ENCODE data around the gene OSER1.
"Not testable (repeated sequence)": the region's sequence is repeated elsewhere in the genome, so short reads cannot be mapped to it uniquely, and the experiment has no call there.

OSER1 gene

DNA sequence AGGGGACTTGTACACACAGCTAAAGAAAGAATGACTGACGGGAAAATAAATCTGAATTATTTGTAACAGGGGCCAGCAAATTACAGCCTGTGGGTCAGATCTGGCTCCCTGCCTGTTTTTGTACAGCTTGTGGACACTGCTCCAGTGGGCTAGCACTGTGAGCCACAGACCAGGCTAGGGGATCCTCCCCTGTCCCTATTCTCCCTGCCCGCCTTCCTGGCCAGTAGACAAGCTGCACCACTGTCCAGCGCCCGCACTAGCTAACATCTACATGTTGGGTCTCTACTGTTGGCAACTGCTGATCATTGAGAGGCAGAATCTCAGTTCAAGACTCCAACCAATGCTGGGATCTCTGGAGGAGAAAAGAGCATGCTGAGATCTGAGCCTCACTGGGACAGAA is 10.7 kb downstream of the OSER1 start:
- DNase-seq: no peak

DNA sequence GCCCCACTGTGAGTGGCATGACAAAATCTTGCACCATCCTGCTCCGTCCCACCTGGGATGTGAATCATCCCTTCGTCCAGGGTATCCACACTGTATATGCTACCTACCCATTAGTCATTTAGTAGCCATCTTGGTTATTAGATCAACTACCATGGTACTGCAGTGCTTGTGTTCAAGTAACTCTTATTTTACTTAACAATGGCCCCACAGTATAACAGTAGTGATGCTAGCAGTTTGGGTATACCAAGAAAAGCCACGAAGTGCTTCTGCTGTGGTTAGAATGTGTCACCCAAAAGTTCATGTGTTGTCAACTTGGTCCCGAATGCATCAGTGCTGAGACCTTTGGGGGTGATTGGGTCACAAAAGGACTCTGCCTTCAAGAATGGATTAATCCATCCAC is 11.7 kb downstream of the OSER1 start:
- DNase-seq: peak; percentile 36

DNA sequence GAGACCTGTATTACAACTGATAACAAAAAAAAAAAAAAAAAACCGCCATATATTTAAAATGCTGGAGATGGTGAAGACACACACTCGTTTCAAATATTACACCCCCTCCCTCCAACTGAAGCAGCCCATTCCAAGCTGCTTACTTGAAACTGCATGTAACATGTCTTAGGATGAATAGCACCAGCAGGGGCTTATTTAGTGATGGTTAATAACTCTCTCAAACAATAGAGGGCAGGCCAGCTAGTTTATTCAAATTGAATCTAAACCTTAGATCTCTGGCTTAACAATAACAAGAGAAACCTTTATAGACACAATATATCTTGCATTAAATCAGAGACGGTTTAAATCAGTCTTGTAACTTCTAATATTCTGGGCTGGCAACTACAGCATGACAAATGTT is 14.3 kb downstream of the OSER1 start:
- DNase-seq: no peak

DNA sequence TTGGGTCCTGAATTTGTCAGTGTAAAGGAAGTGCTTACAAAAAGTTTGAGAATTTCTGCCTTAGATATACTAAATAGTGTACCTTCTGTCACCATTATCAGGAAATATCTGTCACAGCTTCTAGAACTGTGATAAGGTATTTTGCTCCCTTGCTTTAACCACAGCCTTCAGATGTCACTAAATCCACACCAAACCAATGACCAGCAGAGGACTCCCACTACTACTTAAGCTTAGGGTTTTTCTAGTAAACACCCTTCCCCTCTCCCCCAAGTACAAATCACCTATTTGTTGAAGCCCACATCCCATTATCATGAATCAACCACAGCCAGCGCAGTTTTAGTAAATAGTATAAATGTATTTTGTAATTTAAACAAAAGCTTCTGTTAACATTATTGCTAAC is 15.0 kb downstream of the OSER1 start:
- DNase-seq: no peak

DNA sequence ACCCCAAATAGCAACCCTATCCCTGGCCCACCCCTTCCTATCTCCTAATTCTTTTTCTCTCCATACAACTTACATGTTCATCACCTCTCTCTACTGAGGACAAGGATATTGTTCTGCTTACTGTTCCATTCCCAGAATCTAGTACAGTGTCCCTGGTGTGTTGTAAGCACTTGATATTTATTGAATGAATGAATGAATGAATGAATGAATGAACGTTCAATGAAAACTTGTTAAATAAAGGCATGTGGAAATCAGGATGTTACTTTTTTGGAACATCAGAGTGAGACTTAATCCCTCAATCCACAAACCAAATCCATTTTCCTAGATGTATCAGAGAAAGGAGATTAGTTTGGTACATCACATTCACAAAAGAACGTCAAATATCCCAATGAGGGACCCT is 16.8 kb downstream of the OSER1 start:
- no peak for DNase-seq

DNA sequence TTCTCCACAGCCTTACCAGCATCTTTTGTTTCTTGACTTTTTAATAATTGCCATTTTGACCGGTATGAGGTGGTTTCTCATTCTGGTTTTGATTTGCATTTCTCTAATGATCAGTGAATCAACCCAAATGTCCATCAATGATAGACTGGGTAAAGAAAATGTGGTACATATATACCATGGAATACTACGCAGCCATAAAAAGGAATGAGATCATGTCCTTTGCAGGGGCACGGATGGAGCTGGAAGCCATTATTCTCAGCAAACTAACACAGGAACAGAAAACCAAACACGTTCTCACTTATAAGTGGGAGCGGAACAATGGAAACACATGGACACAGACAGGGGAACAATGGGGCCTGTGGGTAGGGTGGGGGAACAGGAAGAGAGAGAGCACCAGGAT is 18.9 kb downstream of the OSER1 start:
- DNase-seq: not testable (repeated sequence)

DNA sequence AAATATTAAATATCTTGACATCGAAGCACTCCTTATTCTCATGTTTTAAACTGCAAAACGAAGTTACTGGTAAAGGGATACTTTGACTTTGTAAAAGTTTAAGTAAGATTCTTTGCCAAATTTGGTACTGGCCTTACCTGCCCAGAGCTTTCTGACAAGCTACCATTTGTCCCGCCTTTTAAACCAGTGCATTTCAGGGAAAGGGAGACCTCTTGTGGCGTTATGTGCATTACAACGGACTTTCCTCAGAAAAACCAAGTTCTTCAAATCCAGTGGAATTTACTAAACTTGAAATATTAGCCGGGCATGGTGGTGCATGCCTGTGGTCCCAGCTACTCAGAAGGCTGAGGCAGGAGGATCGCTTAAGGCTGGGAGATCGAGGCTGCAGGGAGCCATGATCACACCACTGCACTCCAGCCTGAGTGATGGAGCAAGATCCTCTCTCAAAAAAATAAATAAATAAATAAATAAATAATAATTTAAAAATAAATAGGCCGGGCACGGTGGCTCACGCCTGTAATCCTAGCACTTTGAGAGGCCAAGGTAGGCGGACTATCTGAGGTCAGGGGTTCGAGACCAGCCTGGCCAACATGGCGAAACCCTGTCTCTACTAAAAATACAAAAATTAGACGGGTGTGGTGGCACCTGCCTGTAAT is 20.2 kb downstream of the OSER1 start:
- peak; percentile 45 for DNase-seq

DNA sequence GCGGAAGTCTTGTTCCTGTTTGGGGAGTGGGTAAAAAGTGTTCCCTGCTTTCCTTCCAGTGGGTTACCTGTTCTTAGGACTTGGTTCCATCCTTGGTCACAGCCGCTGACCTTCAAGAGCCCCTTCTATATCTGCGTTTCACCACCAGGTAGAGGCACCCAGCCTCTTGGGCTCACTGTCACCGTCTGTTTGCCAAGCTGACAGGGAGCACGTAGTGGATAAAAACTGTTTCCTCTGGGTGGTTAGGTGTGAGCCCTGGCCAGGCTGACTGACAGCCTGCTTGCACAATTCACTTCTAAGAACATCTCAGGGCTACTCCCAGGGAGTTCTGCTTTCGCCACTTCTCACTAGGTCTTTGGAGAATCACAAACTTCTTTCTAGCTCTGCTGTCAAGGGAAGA is 21.8 kb downstream of the OSER1 start:
- DNase-seq: no peak

DNA sequence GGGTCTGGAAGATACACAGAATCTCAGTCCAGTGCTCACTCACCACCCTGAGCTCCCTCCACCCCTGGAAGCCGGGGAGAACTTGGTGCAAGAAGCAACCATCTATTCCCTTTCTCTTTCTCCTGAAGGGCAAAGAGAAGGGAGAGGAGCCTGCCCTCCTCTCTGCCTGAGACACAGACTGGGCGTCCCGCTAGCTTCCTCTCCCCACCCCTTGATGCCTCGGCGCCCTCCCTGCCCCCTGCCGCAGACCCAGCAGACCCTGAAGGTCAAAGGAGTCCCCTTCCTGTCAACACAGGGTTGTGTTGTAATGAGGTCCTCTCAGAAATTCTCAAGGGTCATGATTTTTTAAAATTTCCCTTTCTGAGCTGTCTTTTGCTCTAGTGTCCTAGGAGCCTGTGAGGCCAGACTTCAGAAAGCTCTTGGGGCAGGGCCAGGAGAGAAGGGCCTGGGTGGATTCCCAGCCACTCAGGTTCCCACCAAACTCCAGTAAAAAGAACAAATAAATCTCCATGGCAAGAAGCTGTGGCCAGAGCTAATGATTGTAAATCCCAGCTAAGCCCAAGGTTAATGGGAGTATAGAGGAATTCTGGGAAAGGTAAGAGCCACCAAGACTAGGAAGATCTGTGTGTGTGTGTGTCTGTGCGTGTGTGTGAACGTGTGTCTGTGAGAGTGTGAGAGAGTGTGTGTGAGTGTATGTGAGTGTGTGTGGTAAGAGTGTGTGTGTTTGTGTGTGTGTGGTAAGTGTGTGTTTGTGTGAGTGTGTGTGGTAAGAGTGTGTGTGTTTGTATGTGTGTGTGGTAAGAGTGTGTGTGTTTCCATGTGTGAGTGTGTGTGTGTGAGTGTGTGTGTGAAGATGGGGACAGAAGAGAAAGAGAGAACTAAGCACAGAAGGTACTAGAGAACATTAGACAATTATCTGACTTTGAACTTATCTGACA is 22.5 kb downstream of the OSER1 start:
- no peak for DNase-seq

DNA sequence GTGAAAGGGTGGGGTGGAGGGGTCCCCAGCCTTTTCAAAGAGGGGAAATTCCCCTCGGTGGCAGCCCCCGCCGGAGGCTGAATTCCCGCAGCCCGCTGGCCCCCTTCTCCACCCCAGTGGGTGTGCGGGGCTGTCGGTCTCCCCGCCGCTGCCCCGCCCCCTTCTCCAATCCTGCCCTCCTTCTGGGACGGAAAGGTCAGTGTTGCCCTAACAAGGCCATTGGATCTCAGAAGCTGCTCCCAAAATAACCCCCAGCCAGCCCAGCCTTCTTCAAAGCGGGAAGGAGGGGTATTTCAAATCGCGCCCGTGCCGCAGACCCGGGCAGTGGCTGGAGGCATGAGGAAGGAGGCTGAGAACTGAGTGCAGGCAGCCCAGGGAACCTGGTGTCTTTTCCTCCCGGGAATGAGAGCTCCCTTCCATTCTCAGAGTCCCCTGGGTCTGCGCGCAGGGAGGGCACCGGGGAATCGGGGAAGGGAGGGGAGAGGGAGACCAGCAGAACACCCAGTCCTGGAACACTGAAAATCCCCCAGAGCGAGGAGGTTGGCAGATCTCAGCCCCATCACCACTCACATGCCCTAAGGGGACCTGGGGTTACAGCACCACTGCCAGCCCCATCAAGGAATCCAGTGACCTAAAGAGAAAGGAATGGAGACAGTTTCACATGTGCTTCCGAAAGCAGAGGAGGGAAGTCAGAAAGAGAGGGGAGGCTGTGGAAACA is 23.4 kb downstream of the OSER1 start, which contains the start of gene JPH2:
JPH2 (minus strand) TSS at position 135 of the 718 bp plus-strand sequence. CDS start 483 bp downstream, outside the sequence.
- no peak for DNase-seq

DNA sequence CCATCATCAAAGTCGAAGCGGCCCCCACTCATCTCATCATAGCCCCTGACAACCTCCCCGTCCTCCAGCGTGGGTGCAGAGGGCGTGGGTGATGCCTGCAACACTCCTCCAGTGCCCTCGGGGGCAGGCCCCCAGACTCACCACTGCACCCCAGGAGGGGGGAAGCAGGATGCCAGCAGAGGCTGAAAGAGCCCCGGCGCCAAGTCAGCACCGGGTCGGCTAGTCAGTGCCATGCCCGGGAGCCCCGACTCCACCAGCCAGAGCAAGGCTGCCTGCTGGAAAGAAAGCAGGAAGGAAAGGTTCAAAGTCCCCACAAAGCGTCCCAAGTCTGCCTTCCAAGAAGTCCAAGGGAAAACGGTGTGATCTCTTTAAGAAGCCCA is 23.9 kb downstream of the OSER1 start:
- DNase-seq: no peak

DNA sequence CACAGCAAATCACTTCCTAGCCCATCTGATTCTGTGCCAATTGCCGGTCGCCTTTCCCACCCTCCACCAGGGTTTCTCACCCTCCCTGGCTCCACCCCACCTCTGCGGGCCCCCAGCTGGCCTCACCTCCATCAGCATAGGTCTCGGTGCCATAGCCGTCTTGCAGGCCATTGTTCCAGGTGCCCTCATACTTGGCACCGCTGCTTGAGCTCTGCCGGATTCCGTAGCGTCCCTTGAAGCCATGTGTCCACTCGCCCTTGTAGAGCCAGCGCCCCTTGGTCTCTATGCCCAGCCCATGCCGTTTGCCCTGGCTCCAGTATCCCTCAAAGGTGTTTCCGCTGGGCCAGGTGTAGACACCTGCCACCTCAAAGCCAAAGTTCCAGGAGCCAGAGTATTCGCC is 24.4 kb downstream of the OSER1 start:
- no peak for DNase-seq

DNA sequence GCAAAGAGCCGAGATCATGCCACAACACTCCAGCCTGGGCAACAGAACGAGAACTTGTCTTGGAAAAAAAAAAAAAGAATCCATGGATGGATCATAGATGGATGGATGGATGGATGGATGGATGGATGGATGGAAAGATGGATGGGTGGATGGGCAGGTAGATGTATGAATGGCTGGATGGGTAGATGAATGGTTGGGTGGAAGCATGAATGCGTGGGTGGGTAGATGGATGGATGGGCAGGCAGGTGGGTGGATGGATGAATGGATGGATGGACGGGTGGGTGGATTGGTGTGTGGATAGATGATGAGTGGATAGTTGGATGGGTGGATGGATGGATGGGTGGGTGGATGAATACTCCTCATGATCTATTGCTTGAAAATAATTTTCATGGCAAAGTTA is 25.0 kb downstream of the OSER1 start:
- DNase-seq: no peak

DNA sequence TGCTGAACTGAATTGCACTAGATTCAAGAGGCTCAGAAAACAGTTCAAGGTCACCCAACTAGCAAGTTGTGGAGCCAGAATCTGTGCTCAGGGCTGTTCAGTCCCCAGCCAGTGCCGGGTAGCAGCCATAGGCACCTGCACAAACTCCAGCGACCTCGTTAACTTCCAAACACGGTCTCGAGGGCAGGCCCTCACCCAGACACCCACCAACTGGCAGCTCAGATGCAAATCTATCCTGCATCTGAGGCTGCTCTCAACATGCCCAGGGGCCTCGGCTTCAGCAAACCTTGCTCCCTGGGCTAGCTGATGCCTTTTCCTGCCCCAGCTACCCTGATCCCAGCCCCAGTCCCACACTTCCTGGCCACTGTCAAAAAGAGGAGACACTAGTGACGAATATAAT is 27.3 kb downstream of the OSER1 start:
- DNase-seq: no peak

DNA sequence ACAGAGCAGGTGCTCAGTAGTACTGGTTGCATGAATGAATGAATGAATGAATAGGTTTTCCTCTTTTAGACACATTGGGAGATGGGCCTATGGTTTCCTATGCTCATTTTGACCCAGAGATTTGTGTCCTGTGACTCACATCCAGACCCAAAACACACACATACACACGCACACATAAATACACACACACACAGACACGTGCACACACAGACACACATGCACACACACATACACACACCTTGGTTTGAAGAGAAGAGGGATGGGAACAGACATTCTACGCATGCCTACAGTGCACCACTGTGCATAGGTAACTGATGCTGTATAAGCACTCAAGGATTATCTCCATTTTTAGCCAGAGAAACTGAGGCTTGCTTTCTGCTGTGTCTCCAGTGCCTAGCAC is 27.7 kb downstream of the OSER1 start:
- no peak for DNase-seq

DNA sequence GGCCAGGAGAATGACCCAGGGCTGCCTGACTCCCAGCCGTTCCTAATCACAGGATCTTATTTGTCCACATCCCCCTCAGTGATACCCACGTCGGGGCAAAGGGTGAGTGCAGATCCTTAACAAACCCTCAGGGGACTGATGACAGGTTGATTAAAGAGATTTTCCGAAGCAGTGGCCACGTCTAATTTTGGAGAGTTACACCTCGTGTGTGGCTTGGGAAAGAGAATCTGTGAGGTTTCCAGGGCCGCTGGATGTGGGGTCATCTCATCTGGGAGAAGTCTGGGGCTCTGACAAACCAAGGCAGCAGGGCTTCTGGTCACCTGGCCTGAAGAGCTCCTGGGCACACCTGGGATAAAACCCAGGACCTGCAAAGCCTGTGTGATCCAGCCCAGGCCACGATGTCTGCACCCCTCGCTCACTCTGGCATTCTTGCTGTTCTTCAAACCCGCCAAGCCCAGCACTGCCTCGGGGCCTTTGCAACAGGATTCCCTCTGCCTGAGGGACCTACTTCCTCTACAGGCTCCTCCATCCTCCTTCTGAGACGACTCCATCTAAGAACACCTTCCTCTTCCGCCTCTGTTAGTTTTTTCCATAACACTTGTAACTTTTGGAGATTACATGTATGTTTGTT is 28.3 kb downstream of the OSER1 start:
- DNase-seq: no peak

DNA sequence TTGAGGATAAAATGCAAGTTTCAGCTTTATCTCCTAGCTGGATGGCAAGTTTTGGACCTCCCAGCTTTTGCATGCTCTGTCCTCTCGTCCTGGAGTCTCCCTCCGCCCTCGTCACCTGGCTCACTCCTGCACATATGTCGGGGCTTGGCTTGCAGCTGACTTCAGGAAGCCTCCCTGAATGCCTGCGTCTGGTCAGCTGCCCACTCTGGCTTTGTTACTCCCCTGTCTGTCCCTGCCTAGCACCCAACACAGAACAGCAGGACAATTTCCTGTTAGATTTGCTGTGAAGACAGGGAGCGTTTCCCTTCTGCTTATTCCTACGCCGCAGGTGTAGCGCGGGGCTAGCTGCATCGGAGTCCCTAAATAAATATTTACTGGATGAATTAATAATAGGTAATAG is 29.0 kb downstream of the OSER1 start:
- DNase-seq: no peak

DNA sequence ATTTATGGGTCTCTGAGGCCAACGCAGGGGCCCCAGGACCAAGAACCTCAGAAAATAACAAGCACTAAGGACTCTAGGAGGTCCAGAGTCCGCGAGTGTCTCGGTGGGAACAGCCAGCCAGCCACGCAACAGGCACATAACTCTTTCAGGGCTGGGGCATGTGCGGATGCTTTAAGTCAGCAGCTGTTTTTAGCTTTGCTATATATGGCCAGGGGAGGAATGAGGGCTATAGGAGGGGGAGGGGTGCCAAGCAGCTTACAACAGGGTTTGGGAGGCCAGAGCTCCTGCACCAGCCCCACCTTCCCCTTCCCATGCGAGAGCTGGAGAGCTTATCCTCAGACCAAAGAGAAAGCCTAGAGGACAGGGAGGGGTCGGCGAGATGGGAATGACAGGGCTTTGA is 29.8 kb downstream of the OSER1 start:
- no peak for DNase-seq

DNA sequence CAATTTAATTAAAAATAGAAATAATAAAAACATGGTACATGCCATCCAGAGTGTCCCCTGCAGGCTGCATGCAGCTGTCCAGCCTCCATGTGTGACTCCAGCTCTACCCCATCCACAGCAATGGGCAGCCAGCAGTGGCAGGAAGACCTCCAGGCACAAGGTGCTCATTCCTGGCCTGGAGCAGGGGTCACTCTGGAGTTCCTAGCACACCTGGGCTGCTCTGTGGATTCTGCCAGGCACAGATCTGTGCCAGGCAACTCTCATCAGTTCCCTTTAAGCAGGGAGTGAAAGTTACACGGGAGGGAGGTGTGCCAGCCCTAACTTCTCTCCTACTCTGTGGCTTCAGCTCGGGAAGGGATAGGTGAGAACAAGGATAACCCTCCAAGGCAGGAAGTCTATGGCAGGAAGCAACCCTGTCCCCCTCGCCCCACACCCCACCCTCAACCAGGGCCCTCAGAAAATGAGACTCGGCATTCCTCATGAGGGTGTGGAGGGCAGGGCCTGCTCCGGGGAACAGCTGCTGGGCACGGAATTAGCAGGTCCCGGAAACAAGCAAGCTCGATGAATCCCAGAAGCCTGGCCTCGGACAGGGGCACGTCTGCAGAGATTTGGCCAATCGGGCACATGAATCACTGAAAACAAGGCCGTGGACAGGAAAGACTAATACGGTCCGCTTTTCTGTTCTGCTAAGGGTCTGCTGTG is 33.6 kb downstream of the OSER1 start:
- no peak for DNase-seq

DNA sequence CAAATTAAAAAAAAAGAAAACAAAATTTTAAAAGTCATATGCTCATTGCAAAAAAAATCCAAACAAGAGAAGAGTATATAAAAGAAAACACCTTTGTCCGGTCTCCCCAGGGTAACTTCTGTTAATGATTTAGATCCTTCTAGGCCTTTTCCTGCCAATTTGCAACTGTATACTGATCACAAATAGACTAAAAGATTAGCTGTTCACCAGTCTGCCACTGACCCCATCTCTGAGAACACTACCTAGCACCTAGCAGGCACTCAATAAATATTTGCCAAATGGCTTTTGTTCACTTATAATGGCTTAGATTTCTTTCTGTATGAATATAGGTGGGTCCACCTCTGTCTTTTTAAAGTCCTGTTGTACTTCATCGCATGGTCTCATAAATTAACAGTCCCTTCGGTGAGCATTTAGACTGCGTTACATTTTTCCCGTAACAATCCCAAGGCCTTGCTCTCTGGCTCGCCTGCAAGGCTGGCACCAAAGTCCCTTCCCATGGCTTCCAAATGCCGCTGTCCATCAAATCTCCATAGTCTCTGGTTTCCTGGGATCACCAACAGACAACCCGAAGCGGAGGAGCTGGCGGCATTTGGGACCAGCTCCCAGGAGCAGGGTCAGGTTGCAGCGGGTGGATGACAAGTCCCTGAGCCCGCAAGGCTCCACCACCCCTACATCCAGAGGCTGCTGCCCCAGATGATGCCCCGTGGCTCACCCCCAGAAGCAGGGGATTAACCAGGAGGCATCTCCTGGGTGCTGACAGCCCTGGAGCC is 35.4 kb downstream of the OSER1 start:
- no peak for DNase-seq

DNA sequence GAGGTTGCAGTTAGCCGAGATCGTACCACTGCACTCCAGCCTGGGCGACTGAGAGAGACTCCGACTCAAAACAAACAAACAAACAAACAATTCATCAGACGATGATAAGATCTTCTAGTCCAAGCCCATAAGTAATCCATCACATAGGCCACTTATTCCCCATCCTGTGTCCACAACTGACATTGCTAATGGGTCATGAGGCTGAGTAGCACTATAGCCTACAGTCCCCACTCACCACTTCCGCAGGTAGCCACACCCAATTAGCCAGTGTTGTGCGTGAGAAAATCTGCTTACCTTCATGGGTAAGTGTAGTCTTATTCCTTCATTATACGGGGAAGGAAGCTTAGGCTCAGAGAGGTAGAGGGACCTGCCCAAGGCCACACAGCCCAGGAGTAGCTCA is 36.7 kb downstream of the OSER1 start:
- no peak for DNase-seq

DNA sequence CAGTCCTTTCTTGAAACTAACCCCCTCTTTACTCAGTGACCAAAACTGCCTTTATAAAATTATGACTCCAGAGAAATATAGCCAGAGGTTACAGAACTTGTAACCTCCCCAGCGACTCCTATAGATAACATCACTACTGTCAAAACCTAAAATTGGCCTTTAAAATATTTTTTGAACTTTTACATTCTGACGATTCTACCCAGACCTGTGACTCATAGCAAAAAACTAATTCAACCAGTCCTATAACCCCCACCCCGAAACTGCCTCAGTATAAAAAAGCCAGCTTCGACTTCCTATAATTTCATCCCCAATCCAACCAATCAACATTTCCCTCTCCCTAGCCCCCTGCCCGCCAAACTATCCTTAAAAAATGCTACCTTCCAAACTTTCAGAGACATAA is 37.5 kb downstream of the OSER1 start:
- DNase-seq: no peak
